Natural killer cell (primary cell): Measurements from ENCODE around the gene BORCS8. TPM values are rescaled to one million over a fixed set of nuclear protein-coding genes. Genes with fewer than 3 reads are reported as not detected.

Experiments
- ATAC-seq, 3 donors: fragments of 150-1000 bp in 2 of 3; fragments of 200-7000 bp in 1 of 3; cut with Tn5 transposase; 1 replicate in 1 of 3; 2 replicates in 2 of 3; pipeline ENCODE4 v1.10.0; 2021; ENCODE audit warnings: mild to moderate bottlenecking in 2 of 3, moderate library complexity in 2 of 3
- DNase-seq, 2 donors: peaks; one replicate each; pipeline versions ENCODE4 v3.0.0 to v3.0.0-alpha.2; 2013 to 2021; ENCODE audit warnings: mixed read lengths in 1 of 2
- H3K27ac ChIP-seq: one replicate; pipeline ENCODE4 v1.5.1; 2013; ENCODE audit warnings: mild to moderate bottlenecking, low read length
- H3K27me3 ChIP-seq: one replicate; pipeline ENCODE4 v1.6.1; 2013; ENCODE audit warnings: low read length; ENCODE audit not compliant: control insufficient read depth, insufficient read depth
- H3K36me3 ChIP-seq: one replicate; pipeline ENCODE4 v1.6.1; 2013; ENCODE audit warnings: low read length; ENCODE audit not compliant: control insufficient read depth, insufficient read depth
- H3K4me1 ChIP-seq: one replicate; pipeline ENCODE4 v1.6.1; 2013; ENCODE audit warnings: low read length; ENCODE audit not compliant: control insufficient read depth, insufficient read depth
- H3K4me3 ChIP-seq: one replicate; pipeline ENCODE4 v1.5.1; 2013; ENCODE audit warnings: low read length
- H3K9me3 ChIP-seq: one replicate; pipeline ENCODE4 v1.6.1; 2013; ENCODE audit warnings: low read length; ENCODE audit not compliant: control insufficient read depth, insufficient read depth
- H3K27ac Mint-ChIP-seq, 2 donors: one replicate each; pipeline ENCODE4 v1.8.0; 2022; ENCODE audit warnings: mild to moderate bottlenecking in 2 of 2, mixed read lengths in 2 of 2, moderate library complexity in 1 of 2
- H3K27me3 Mint-ChIP-seq, 2 donors: one replicate each; pipeline ENCODE4 v1.8.0; 2022; ENCODE audit warnings: low read depth in 2 of 2, mixed read lengths in 2 of 2
- H3K36me3 Mint-ChIP-seq: one replicate; pipeline ENCODE4 v1.8.0; 2022; ENCODE audit warnings: mixed read lengths
- H3K4me1 Mint-ChIP-seq, 2 donors: one replicate each; pipeline ENCODE4 v1.8.0; 2022; ENCODE audit warnings: mixed read lengths in 2 of 2
- H3K4me3 Mint-ChIP-seq: one replicate; pipeline ENCODE4 v1.8.0; 2022; ENCODE audit warnings: mild to moderate bottlenecking, moderate library complexity, mixed read lengths
- H3K9me3 Mint-ChIP-seq, 2 donors: one replicate each; pipeline ENCODE4 v1.8.0; 2022; ENCODE audit warnings: mixed read lengths in 2 of 2
- WGBS: methylation state at CpG from one replicate; pipeline ENCODE4 v1.1.7; 2013; ENCODE audit warnings: missing lambda C conversion rate; ENCODE audit not compliant: insufficient coverage; 5-methylcytosine and 5-hydroxymethylcytosine counted together
- intact Hi-C: fragments of 100-400 bp; cut with micrococcal nuclease; formaldehyde crosslinking; loops from one replicate; pipeline ENCODE4 v1.14.2; 2022
- total RNA-seq, 4 donors: library from RNA; stranded (reverse); fragments of 120-200 nt in 1 of 4; gene quantifications; one replicate each; pipeline versions ENCODE4 v1.2.3 to v1.2.4, GENCODE V29; 2013 to 2022
- TF ChIP-seq, protein P1 (sequence below): fragments of 200-600 bp; IDR thresholded peaks from one replicate; pipeline ENCODE4 v1.8.0; 2022; ENCODE audit warnings: antibody characterized with exemption

The BORCS8 gene
- total RNA-seq, 3 donors from 2014 or later (not counting 1 experiment from before 2014, with no cell fraction given) = 28.2 to 42.4 (median 33.2) TPM

DNA sequence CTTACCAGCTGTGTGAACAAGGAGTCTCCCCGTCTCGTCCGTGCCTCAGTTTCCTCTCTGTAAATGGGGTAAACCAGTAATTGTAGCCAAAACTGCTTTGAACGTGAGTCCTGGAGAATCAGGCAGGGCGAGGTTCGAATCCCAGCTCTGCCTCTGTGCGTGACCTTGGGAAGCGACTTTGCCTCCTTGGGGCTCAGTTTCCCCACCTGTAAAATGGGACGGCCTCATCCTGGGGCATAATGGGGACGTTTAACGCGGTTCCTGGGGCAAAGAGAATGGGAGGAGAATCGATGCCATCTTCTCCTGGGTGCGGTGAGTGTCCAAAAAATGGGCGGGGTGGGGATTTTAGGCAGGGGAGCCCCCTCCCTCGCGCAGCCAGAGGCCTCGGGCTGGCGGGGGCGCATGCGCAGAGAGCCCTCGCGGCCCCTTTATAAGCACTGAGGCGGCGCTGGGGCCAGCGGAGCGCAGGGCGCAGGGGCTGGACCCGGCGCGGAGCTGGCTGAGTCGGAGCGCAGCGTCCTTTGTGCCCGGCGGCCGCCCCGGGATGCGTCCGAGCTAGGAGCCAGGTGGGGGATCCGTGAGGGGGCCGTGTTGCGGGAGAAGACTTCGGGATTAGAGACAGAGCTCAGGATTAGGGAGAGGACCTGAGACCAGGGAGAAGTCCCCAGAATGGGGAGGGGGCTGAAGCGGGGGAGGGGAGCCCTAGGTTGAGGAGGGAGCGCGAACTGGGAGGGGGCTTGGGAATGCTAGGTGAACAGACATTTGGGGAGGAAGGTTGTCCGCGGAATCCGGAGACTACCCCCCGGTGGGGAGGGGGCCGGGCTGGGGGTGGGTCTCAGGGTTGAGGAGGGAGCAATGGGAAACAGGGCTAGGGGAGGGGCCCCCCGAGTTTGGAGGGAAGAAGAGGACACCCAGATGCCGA, 19.8 kb upstream of the BORCS8 start, which contains the start of gene NCAN:
TSS of gene NCAN (plus strand) at position 460 of the 922 bp plus-strand sequence. CDS start 4,996 bp downstream, outside the sequence.
- TF ChIP-seq, protein P1, sequence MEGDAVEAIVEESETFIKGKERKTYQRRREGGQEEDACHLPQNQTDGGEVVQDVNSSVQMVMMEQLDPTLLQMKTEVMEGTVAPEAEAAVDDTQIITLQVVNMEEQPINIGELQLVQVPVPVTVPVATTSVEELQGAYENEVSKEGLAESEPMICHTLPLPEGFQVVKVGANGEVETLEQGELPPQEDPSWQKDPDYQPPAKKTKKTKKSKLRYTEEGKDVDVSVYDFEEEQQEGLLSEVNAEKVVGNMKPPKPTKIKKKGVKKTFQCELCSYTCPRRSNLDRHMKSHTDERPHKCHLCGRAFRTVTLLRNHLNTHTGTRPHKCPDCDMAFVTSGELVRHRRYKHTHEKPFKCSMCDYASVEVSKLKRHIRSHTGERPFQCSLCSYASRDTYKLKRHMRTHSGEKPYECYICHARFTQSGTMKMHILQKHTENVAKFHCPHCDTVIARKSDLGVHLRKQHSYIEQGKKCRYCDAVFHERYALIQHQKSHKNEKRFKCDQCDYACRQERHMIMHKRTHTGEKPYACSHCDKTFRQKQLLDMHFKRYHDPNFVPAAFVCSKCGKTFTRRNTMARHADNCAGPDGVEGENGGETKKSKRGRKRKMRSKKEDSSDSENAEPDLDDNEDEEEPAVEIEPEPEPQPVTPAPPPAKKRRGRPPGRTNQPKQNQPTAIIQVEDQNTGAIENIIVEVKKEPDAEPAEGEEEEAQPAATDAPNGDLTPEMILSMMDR = no peak
- Mint-ChIP-seq H3K27me3 (peaks cover 27 to 35% of the 10 kb centered on the region in 2 donors), H3K27ac (no peak within 1 kb of the TSS), H3K4me1 (peaks cover 12% of the 10 kb centered on the region in 2 donors), H3K36me3 (no peaks in the 10 kb centered on the region), H3K9me3 (peaks cover 0 to 5% of the 10 kb centered on the region in 2 donors), H3K4me3 (no peak within 1 kb of the TSS)
- 12% methylated on average over 54 of the region's 54 CpGs for WGBS
- H3K36me3 ChIP-seq = no peaks in the 10 kb centered on the region
- peaks cover 15% of the 10 kb centered on the region for H3K4me1 ChIP-seq
- H3K27me3 ChIP-seq = peaks cover 31% of the 10 kb centered on the region
- no peaks in the 10 kb centered on the region for H3K9me3 ChIP-seq
- H3K27ac ChIP-seq = no peak within 1 kb of the TSS
- intact Hi-C loops = no loop called here
- DNase-seq (no peak), ATAC-seq (no peak)
- no peak within 1 kb of the TSS for H3K4me3 ChIP-seq

- TF ChIP-seq, protein P1 = no peak
- Mint-ChIP-seq H3K4me1 (peaks cover 15 to 16% of the 10 kb centered on the region in 2 donors), H3K27me3 (peaks cover 16 to 29% of the 10 kb centered on the region in 2 donors), H3K9me3 (peaks cover 0 to 5% of the 10 kb centered on the region in 2 donors), H3K4me3 (no peak overlapping the region), H3K36me3 (no peaks in the 10 kb centered on the region), H3K27ac (no peak overlapping the region)
- H3K9me3 ChIP-seq = no peaks in the 10 kb centered on the region
- 63% methylated on average over 9 of the region's 9 CpGs for WGBS
- no peaks in the 10 kb centered on the region for H3K36me3 ChIP-seq
- ATAC-seq (no peak), DNase-seq (no peak)
- H3K4me3 ChIP-seq = no peak overlapping the region
- H3K27ac ChIP-seq = no peak overlapping the region
- intact Hi-C loops = no loop called here
- peaks cover 25% of the 10 kb centered on the region for H3K27me3 ChIP-seq
- peaks cover 15% of the 10 kb centered on the region for H3K4me1 ChIP-seq
Observed at GRCh38 chr19:19209372-19209771, 17.4 kb upstream of the BORCS8 start.

DNA sequence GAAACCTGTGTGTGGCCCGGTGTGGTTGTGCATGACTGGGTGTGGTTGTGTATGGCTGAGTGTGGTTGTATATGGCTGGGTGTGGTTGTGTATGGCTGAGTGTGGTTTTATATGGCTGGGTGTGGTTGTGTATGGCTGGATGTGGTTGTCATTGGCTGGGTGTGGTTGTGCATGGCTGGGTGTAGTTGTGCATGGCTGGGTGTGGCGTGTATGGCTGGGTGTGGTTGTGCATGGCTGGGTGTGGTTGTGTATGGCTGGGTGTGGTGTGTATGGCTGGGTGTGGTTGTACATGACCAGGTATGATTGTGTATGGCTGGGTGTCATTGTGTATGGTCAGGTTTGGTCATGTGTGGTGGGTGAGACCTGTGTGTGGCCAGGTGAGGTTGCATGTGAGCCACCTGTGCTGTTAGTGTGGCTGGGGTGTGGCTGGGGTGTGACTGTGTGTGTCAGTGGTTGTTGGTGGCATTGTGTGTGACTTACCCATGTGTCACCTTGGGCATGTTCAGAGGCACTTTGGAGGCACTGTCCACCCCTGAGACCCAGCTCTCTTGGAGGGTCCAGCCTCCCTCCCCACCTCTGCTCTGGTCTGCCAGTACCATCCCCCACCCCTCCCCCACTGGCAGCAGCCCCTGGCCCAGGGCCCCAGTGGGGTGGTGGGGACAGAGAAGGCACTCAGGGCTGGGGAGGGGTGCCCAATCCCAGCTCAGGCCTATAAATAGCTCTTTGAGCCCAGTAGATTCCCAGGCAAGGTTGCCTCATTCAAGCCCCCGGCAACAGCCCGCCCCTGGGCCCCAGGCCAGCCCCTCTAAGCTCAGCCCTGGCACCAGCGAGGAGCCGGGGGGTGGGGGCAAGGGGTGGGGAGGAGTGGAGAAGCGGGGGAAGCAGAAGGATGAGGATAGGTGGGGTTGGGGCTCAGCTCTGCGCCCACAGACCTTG, 16.0 kb upstream of the BORCS8 start:
- DNase-seq (no peak), ATAC-seq (no peak)
- peaks cover 1 to 17% of the 10 kb centered on the region in 2 donors for H3K27me3 Mint-ChIP-seq
- no peaks in the 10 kb centered on the region for H3K36me3 Mint-ChIP-seq
- peaks cover 0 to 5% of the 10 kb centered on the region in 2 donors for H3K9me3 Mint-ChIP-seq
- WGBS = 87% methylated on average over 3 of the region's 8 CpGs
- TF ChIP-seq, protein P1 = no peak
- Histone ChIP-seq H3K27me3 (peaks cover 15% of the 10 kb centered on the region), H3K36me3 (no peaks in the 10 kb centered on the region), H3K9me3 (no peaks in the 10 kb centered on the region), H3K4me3 (no peak overlapping the region), H3K27ac (no peak overlapping the region), H3K4me1 (peaks cover 26% of the 10 kb centered on the region)
- intact Hi-C loops = no loop called here
- peaks cover 15 to 21% of the 10 kb centered on the region in 2 donors for H3K4me1 Mint-ChIP-seq
- peak overlapping the region in 1 of 2 donors; percentile 15 for H3K27ac Mint-ChIP-seq
- H3K4me3 Mint-ChIP-seq = no peak overlapping the region
